ENCODE results near the gene PXDN. TPM values are rescaled to one million over a fixed set of nuclear protein-coding genes. Genes with fewer than 3 reads are reported as not detected.

The PXDN gene
- total RNA-seq, 2 donors from 2014 or later, result 9.5 to 20.0 TPM

- H3K4me3 ChIP-seq, result no peak overlapping the region
- H3K36me3 ChIP-seq, result no peaks in the 10 kb centered on the region
- intact Hi-C loops (cut with DNase I), result no loop called here
- H3K4me1 ChIP-seq, result no peaks in the 10 kb centered on the region
- no peak overlapping the region for H3K27ac ChIP-seq
- no peak for TF ChIP-seq CTCF (IDR thresholded peaks at IDR 0.05)
- H3K9ac ChIP-seq (ENCODE audit: low read depth in 2 of 2, low read length in 2 of 2), result no peak overlapping the region
- DNase-seq, result no peak
- H3K27me3 ChIP-seq, result no peaks in the 10 kb centered on the region
- H3K9me3 ChIP-seq, result no peaks in the 10 kb centered on the region
Measured at GRCh38 chr2:1690056-1690775, 54.1 kb downstream of the PXDN start.

- intact Hi-C loops (cut with DNase I), result no loop called here
- Histone ChIP-seq H3K27ac (no peak overlapping the region), H3K27me3 (no peaks in the 10 kb centered on the region), H3K4me3 (no peak overlapping the region), H3K36me3 (no peaks in the 10 kb centered on the region), H3K9ac (ENCODE audit: low read depth in 2 of 2, low read length in 2 of 2) (no peak overlapping the region), H3K9me3 (no peaks in the 10 kb centered on the region), H3K4me1 (no peaks in the 10 kb centered on the region)
- no peak for DNase-seq
- no peak for TF ChIP-seq CTCF (IDR thresholded peaks at IDR 0.05)
Measured at GRCh38 chr2:1688859-1689258, 55.5 kb downstream of the PXDN start.

GRCh38 chr2:1688161-1688560, 56.2 kb downstream of the PXDN start:
- no peaks in the 10 kb centered on the region for H3K27me3 ChIP-seq
- no peak overlapping the region for H3K27ac ChIP-seq
- H3K9ac ChIP-seq (ENCODE audit: low read depth in 2 of 2, low read length in 2 of 2), result no peak overlapping the region
- TF ChIP-seq CTCF (IDR thresholded peaks at IDR 0.05), result no peak
- DNase-seq, result no peak
- no peaks in the 10 kb centered on the region for H3K36me3 ChIP-seq
- no peaks in the 10 kb centered on the region for H3K4me1 ChIP-seq
- intact Hi-C loops (cut with DNase I), result no loop called here
- H3K4me3 ChIP-seq, result no peak overlapping the region
- H3K9me3 ChIP-seq, result no peaks in the 10 kb centered on the region

GRCh38 chr2:1687254-1687653, 57.1 kb downstream of the PXDN start:
- Histone ChIP-seq H3K4me3 (no peak overlapping the region), H3K27me3 (no peaks in the 10 kb centered on the region), H3K36me3 (no peaks in the 10 kb centered on the region), H3K4me1 (no peaks in the 10 kb centered on the region), H3K27ac (no peak overlapping the region), H3K9me3 (no peaks in the 10 kb centered on the region), H3K9ac (ENCODE audit: low read depth in 2 of 2, low read length in 2 of 2) (no peak overlapping the region)
- no peak for DNase-seq
- intact Hi-C loops (cut with DNase I), result no loop called here
- TF ChIP-seq CTCF (IDR thresholded peaks at IDR 0.05), result no peak

GRCh38 chr2:1686784-1687105, 57.6 kb downstream of the PXDN start:
- Histone ChIP-seq H3K9ac (ENCODE audit: low read depth in 2 of 2, low read length in 2 of 2) (no peak overlapping the region), H3K27me3 (no peaks in the 10 kb centered on the region), H3K27ac (no peak overlapping the region), H3K36me3 (no peaks in the 10 kb centered on the region), H3K4me3 (no peak overlapping the region), H3K4me1 (no peaks in the 10 kb centered on the region), H3K9me3 (no peaks in the 10 kb centered on the region)
- no peak for DNase-seq
- intact Hi-C loops (cut with DNase I), result no loop called here
- no peak for TF ChIP-seq CTCF (IDR thresholded peaks at IDR 0.05)
